ENCODE data around the gene EGFL7.

The EGFL7 gene

DNA sequence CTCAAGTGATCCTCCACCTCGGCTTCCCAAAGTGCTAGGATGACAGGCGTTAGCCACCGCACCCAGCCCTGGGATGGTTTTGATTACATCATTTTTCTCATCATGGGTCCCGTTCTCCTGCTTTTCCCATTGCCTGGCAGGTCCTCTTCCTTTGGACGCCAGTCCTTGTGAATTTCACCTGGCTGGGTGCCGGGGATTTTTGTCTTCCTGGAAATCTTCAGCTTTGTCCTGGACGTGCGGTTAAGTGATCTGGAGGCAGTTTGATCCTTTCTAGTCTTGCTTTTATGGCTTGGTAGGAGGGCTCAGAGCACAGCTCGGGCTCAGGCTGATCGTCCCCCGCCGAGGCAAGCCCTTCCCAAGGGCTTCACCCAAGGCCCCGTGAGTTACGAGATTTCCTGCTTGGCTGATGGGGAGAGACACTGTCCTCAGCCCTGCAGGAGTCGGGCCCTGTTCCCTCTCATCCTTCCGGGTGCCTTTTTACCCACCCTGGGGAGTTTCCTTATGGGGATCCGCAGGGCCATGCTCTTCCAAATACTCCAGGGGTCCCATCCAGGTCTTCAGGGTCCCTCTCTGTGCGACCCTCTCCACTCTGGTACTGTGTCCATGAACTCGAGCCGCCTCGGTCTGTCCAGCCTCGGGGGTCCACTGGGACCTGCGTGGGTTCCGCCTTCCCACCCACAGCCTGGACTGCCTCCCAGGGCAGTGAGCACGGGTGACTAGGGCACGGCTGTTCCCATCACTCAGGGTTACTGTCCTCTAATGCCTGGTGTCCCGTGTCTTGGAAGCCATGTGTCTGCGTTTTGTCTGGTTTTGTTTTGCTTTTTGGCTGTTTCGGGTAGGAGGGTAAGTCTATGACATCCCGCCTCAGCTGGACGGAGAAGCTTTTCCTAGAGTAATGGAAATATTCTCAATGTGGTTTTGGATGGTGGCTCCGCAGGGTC lies 22.3 kb upstream of the EGFL7 start:
- TF ChIP-seq, protein P1, sequence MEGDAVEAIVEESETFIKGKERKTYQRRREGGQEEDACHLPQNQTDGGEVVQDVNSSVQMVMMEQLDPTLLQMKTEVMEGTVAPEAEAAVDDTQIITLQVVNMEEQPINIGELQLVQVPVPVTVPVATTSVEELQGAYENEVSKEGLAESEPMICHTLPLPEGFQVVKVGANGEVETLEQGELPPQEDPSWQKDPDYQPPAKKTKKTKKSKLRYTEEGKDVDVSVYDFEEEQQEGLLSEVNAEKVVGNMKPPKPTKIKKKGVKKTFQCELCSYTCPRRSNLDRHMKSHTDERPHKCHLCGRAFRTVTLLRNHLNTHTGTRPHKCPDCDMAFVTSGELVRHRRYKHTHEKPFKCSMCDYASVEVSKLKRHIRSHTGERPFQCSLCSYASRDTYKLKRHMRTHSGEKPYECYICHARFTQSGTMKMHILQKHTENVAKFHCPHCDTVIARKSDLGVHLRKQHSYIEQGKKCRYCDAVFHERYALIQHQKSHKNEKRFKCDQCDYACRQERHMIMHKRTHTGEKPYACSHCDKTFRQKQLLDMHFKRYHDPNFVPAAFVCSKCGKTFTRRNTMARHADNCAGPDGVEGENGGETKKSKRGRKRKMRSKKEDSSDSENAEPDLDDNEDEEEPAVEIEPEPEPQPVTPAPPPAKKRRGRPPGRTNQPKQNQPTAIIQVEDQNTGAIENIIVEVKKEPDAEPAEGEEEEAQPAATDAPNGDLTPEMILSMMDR (IDR thresholded peaks at IDR 0.05; ENCODE audit: control insufficient read depth, extremely low read depth, insufficient read depth), result no peak
- H3K4me3 ChIP-seq (ENCODE audit: low read depth, low read length), result no peak overlapping the region

DNA sequence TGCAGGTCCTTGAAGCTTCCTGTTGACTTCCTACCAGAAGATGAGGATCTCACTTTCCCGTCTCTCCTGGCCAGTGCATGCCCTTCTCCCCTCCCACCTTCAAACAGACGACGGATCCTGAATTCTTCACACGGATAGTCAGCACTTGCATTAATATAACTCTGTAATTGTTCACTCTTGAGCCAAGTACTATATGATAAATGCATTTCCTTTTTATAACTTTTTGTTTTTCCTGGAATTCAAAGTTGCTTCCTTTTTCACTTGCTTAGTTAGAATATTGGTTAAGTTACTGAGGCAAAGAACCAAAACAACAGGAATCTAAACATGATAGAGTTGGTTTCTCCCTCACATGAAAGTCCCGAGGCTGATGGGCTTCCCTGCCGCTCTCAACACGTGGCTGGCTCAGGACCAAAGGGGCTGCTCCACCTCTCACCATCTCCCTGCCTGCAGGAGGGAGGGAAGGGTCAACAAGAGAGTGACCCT lies 20.2 kb upstream of the EGFL7 start:
- TF ChIP-seq, protein P1 (IDR thresholded peaks at IDR 0.05; ENCODE audit: control insufficient read depth, extremely low read depth, insufficient read depth), result no peak
- DNase-seq (ENCODE audit: low read depth), result no peak
- no peak overlapping the region for H3K4me3 ChIP-seq (ENCODE audit: low read depth, low read length)

More for the DNA sequence above, 22.3 kb upstream of the EGFL7 start:
- no peak for DNase-seq (ENCODE audit: low read depth)

DNA sequence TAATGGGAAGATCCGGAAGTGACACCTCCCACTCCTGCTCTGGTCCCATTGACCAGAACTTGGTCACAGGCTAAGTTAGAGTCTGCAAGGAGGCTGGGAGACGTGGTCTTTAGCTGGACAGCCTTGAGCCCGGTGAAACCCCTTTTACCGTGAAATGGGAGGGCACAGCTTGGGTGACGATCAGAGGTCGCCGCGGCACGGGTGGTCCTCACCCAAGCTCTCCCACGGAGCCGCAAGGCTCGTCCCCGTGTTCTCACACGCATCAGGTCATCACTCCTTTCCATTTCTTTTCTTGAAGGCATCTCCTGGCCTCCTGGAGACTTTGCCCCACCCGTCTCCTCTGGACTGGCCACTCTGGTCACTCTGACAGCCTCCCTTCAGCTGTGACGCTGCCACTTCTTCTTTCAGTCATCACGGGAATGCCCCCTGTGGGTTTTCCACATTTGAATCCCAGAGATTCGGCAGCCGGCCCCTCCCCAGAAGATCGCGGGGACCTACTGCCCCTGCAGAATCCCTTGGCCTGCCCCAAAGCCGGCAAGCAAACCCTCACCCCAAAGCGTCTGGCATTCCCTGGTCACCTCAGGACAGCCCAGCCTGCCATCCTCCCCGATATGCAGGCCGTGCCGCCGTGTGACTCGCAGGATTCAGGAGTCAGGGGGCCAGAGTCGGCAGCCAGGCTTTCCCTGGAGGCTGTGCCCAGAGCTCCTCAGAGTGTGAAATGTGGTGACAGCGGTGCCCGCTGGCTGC lies 18.9 kb upstream of the EGFL7 start:
- TF ChIP-seq, protein P1 (IDR thresholded peaks at IDR 0.05; ENCODE audit: control insufficient read depth, extremely low read depth, insufficient read depth), result no peak
- H3K4me3 ChIP-seq (ENCODE audit: low read depth, low read length), result peak overlapping the region; percentile 15; the same call in 1 of the 2 replicates
- no peak for DNase-seq (ENCODE audit: low read depth)

DNA sequence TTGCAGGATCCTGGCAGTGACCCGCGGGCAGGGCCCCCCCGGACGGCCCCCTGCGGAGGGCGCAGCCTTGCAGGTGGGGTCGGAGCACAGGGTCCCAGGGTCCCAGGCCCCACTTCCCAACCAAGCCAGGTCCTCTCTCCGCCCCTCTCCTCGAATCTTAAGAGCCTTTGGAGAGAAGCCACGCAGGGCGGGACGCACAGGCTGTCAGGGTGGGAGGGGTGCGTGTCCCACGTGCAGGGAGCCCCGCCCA lies 18.4 kb upstream of the EGFL7 start:
- DNase-seq (ENCODE audit: low read depth), result peak; percentile 58
- TF ChIP-seq, protein P1 (IDR thresholded peaks at IDR 0.05; ENCODE audit: control insufficient read depth, extremely low read depth, insufficient read depth), result no peak
- H3K4me3 ChIP-seq (ENCODE audit: low read depth, low read length), result peak overlapping the region; percentile 15; the same call in 1 of the 2 replicates

DNA sequence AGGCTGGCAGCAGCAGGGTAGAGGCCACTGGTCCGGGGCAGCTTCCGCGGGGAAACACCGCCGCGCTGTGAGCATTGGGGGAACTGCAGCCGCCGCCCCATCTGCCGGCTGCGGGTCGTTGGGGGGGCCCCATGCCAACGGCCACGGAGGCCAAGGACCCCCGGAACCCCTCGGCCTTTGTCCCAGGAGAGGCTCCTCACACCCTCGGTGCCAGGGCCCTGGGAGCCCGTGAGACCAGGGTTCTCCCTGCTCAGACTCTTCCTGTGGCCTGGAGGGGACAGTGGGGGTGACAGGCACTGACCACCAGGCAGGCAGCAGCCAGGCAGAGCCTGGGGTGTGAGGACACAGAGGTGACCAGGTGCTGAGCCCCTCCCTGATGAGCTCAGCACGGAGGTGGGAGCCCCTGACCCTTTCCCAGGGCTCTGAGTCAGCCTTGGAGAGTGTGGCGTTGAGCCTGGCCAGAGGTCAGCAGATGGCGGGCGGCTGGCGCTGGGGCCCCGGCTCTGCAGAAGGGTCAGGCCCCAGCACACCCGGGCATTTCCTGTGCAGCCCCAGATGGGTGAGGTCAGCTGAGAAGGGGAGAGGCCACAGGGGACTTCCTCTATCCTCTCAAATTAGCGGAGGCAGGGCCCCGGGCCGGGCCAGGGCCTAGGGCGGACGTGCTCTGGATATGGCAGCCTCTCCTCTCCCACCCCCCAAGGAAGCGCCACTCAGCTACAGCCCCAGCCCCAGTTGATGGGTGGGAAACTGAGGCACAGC lies 17.9 kb upstream of the EGFL7 start:
- TF ChIP-seq, protein P1 (IDR thresholded peaks at IDR 0.05; ENCODE audit: control insufficient read depth, extremely low read depth, insufficient read depth), result peak; percentile 83
- no peak overlapping the region for H3K4me3 ChIP-seq (ENCODE audit: low read depth, low read length)
- DNase-seq (ENCODE audit: low read depth), result no peak

DNA sequence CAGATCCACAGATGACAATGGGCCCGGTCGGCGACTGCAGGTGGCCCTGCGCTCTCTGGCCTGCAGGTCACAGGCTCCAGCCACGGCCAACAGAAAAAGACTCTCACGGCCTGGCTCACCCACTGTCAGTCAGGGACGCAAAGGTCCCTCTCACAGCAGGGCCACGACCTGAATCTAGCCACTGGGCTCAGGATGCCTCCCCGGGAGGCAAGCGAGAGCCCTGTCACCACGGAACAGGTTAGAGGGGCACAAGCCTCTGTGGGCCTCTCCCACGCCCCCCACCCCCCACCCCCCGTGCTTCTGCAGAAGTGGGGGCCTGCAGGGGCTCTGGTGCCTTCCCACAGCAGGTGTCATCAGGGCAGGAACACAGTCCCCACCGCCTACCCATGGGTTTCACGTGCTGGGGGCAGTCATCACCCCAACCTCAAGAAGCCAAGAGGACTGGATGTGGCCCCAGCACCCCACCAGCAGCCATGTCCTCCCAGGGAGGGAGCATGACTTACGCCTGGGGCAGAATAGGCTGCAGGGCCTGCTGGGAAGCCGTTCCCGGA lies 17.3 kb upstream of the EGFL7 start:
- H3K4me3 ChIP-seq (ENCODE audit: low read depth, low read length), result no peak overlapping the region
- TF ChIP-seq, protein P1 (IDR thresholded peaks at IDR 0.05; ENCODE audit: control insufficient read depth, extremely low read depth, insufficient read depth), result no peak
- no peak for DNase-seq (ENCODE audit: low read depth)
